ENCODE measurements around the gene PTK6. TPM values are rescaled to one million over a fixed set of nuclear protein-coding genes. Genes with fewer than 3 reads are reported as not detected.

Gene PTK6
- total and polyA plus RNA-seq, 2 of the 13 experiments (the other 11 are each of a cell fraction or from before 2014, with no cell fraction given), result 0.08 TPM; not detected in 1

DNA sequence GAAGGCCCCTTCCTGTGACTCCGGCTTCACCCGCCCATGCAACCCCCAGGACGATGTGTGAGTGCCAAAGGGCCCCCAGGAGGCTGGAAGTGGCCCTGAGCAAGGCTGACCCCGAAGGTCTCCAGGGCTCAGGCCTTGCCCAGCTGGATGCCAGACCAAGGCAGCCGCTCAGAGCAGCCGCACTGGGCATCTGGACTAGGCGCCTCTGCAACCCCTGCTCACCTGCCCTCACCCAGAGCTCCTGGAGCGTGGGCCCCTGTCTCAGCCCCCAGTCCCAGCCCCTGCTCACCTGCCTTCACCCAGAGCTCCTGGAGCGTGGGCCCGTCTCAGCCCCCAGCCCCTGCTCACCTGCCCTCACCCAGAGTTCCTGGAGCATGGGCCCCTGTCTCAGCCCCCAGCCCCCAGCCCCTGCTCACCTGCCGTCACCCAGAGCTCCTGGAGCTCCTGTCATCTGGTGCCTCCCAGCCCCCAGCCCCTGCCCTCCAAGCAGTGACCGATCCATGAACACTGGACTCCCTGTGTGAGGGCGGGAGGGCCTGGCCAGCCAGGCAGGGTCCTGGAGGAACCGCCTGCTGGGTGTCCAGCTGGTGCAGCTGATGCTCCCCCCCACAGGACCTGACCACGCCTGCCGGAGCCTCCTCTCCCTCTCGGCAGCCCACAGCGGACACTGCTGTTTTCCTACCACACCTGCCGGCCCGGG, 9.2 kb upstream of the PTK6 start:
- no peak for DNase-seq (ENCODE audit: low spot score)
- no peak for FAIRE-seq
- in situ Hi-C loops (cut with HindIII; ENCODE audit: extremely low pct_ligation_motif_present, low pct_unique_long_range_greater_than_20kb) (no loop called here), intact Hi-C loops (cut with micrococcal nuclease; ENCODE audit: unreplicated experiment) (no loop called here)
- no peak overlapping the region for H3K27ac ChIP-seq (ENCODE audit: extremely low read length, insufficient read depth, low read length)
- POLR2A ChIA-PET, result interaction anchor here (1.1 to 1.6 kb wide), 2 partner anchors 8 to 81 kb away, joined by 3 read pairs; partner anchors contain the start of gene GMEB2
- H3K36me3 ChIP-seq (replicated peaks in 1 of 2; ENCODE audit: control insufficient read depth in 1 of 2, insufficient read depth in 2 of 2, low read length in 2 of 2), result no peaks in the 10 kb centered on the region
- no peaks in the 10 kb centered on the region; the same call in 1 of the 2 replicates for H4K20me1 ChIP-seq (ENCODE audit: insufficient read depth, low read length)
- 29% methylated on average over 16 of the region's 20 CpGs for WGBS (ENCODE audit: low lambda C conversion rate)
- no peaks in the 10 kb centered on the region for H3K9me3 ChIP-seq (ENCODE audit: low read length)
- peaks cover 36 to 81% of the 10 kb centered on the region in 2 experiments for H3K27me3 ChIP-seq (ENCODE audit: control insufficient read depth in 1 of 2, insufficient read depth in 2 of 2, low read length in 2 of 2)
- no peak for TF ChIP-seq NR2C2 (CRISPR knock-in tag; IDR thresholded peaks at IDR 0.05; ENCODE audit: borderline replicate concordance)
- no peak for TF ChIP-seq ZC3H4 (CRISPR knock-in tag; IDR thresholded peaks at IDR 0.05; ENCODE audit: borderline replicate concordance)
- no peak for TF ChIP-seq POGZ (CRISPR knock-in tag; IDR thresholded peaks at IDR 0.05)
- no peak overlapping the region for H3K9ac ChIP-seq (ENCODE audit: insufficient read depth, low read depth, low read length)
- peaks cover 20% of the 10 kb centered on the region for H3K4me1 ChIP-seq (ENCODE audit: insufficient read depth, low read length)
- no peak overlapping the region for H3K4me2 ChIP-seq (ENCODE audit: low read depth, low read length)
- no peak for ATAC-seq
- BruUV-seq (replicated peaks), result no TSS peak
- no peaks in the 10 kb centered on the region for H3K79me2 ChIP-seq (ENCODE audit: insufficient read depth, low read length)
- CTCF ChIA-PET (ENCODE audit: low intra/inter-chr PET ratio, low total read pairs), result no interaction called here
- H2AFZ ChIP-seq (ENCODE audit: low read length), result no peak overlapping the region
- no peak overlapping the region for H3K4me3 ChIP-seq (replicated peaks in 1 of 3; ENCODE audit: insufficient read depth in 1 of 3, low read depth in 2 of 3, low read length in 3 of 3)

DNA sequence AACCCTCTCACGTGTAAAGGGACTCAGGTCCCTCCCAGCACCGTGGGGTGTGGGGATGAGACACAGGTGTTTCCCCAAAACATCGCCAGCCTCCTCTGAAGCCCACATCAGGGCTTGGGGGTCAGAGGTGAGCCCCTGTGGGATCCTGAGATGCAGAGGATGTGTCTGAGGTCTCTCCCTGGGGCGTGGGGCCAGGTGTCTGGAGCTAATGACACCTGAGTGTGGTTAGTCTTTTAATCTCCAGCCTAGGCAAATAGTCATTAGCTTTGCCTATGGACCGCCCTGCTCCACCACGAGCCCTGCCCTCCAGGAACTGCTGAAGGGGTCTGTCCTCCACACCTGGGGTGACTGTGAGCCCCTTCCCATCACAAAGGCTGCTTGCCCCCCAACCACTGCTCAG, 8.6 kb upstream of the PTK6 start:
- ATAC-seq (no peak), FAIRE-seq (no peak), DNase-seq (ENCODE audit: low spot score) (no peak)
- WGBS (ENCODE audit: low lambda C conversion rate), result 36% methylated on average over 5 of the region's 6 CpGs
- Histone ChIP-seq H3K4me2 (ENCODE audit: low read depth, low read length) (no peak overlapping the region), H3K9me3 (ENCODE audit: low read length) (no peaks in the 10 kb centered on the region), H3K27me3 (ENCODE audit: control insufficient read depth in 1 of 2, insufficient read depth in 2 of 2, low read length in 2 of 2) (peaks cover 42 to 83% of the 10 kb centered on the region in 2 experiments), H3K79me2 (ENCODE audit: insufficient read depth, low read length) (no peaks in the 10 kb centered on the region), H3K27ac (ENCODE audit: extremely low read length, insufficient read depth, low read length) (no peak overlapping the region), H2AFZ (ENCODE audit: low read length) (no peak overlapping the region), H3K9ac (ENCODE audit: insufficient read depth, low read depth, low read length) (no peak overlapping the region), H3K4me1 (ENCODE audit: insufficient read depth, low read length) (peaks cover 20% of the 10 kb centered on the region), H3K36me3 (replicated peaks in 1 of 2; ENCODE audit: control insufficient read depth in 1 of 2, insufficient read depth in 2 of 2, low read length in 2 of 2) (no peaks in the 10 kb centered on the region), H4K20me1 (ENCODE audit: insufficient read depth, low read length) (no peaks in the 10 kb centered on the region; the same call in 1 of the 2 replicates), H3K4me3 (replicated peaks in 1 of 3; ENCODE audit: insufficient read depth in 1 of 3, low read depth in 2 of 3, low read length in 3 of 3) (no peak overlapping the region)
- TF ChIP-seq ZNF672 (CRISPR knock-in tag; IDR thresholded peaks at IDR 0.05) (no peak), KDM5A (IDR thresholded peaks at IDR 0.05; ENCODE audit: borderline replicate concordance, low read length) (no peak), EED (CRISPR knock-in tag; IDR thresholded peaks at IDR 0.05) (peak; percentile 54; the same call in 1 of the 2 replicates), ZNF607 (CRISPR knock-in tag; IDR thresholded peaks at IDR 0.05; ENCODE audit: borderline replicate concordance) (no peak)
- intact Hi-C loops (cut with micrococcal nuclease; ENCODE audit: unreplicated experiment), result no loop called here
- ChIA-PET POLR2A (interaction anchor here (1.1 to 1.6 kb wide), 2 partner anchors 8 to 81 kb away, joined by 3 read pairs; partner anchors contain the start of gene GMEB2), CTCF (ENCODE audit: low intra/inter-chr PET ratio, low total read pairs) (no interaction called here)
- BruUV-seq (replicated peaks), result no TSS peak
- in situ Hi-C loops (cut with HindIII; ENCODE audit: extremely low pct_ligation_motif_present, low pct_unique_long_range_greater_than_20kb), result no loop called here

Data from HepG2 (cell line).